Lung microvascular endothelial cell (primary cell): ENCODE results near the gene UNCX. TPM values are rescaled to one million over a fixed set of nuclear protein-coding genes. Genes with fewer than 3 reads are reported as not detected.
"Not testable (repeated sequence)": the region's sequence is repeated elsewhere in the genome, so short reads cannot be mapped to it uniquely, and the experiment has no call there.

ENCODE experiments used
- DNase-seq, 2 donors: peaks; one replicate each; pipeline versions ENCODE4 v3.0.0 to v3.0.0-alpha.2; 2010; ENCODE audit warnings: low read depth in 2 of 2
- total RNA-seq: library from RNA; depleted of rRNA; stranded (reverse); fragments of >200 nt; gene quantifications from 2 replicates; pipeline ENCODE4 v1.2.1, GENCODE V29; 2014

The UNCX gene
- total RNA-seq = not detected in 2 replicates

DNA sequence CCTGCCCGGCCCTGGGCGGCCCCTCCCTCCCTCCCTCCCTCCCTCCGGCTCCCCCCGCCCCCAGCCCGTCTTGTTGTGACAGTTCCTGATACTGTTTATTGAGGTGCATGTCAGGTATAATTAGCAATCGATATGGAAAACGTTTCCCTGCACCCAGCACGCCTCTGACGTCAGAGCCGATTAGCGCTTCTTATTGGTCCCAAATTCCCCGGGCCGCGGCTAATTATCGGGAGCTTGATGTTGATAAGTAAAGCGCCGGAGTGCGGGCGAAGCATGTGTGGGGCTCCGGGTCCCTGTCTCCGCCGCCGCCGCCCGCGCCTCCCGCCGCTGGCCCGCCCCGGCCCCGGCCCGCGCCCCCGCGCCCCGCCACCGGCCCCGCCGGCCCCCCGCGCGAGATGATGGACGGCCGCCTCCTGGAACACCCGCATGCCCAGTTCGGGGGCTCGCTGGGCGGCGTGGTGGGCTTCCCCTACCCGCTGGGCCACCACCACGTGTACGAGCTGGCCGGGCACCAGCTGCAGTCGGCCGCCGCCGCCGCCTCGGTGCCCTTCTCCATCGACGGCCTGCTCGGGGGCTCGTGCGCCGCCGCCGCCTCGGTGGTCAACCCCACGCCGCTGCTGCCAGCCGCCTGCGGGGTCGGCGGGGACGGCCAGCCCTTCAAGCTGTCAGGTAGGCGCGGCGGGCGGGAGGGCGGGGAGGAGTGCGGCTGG, at the start of gene UNCX:
Gene UNCX, plus strand, starts transcription at position 250 of the 710 bp plus-strand sequence. Its CDS starts 146 bp downstream, at position 396.
- DNase-seq = no peak

DNA sequence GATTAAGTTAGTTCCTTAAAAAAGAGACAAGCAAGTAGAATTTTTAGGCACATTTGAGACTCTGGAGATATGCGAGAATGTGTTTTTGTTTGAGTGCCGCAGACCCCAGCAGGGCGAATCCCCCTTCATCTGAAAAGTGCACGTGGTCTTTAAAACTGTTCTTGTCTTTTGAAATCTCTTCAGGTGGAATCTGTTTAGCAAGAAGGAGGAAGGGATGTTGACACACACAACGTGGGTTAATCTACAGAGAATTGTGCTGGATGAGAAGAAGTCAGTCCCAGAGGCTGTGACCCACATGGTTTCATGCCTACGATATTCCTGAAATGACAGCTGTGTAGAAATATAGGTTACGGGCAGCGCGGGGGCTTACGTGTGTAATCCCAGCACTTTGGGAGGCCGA, 45.5 kb upstream of the UNCX start:
- no peak for DNase-seq

DNA sequence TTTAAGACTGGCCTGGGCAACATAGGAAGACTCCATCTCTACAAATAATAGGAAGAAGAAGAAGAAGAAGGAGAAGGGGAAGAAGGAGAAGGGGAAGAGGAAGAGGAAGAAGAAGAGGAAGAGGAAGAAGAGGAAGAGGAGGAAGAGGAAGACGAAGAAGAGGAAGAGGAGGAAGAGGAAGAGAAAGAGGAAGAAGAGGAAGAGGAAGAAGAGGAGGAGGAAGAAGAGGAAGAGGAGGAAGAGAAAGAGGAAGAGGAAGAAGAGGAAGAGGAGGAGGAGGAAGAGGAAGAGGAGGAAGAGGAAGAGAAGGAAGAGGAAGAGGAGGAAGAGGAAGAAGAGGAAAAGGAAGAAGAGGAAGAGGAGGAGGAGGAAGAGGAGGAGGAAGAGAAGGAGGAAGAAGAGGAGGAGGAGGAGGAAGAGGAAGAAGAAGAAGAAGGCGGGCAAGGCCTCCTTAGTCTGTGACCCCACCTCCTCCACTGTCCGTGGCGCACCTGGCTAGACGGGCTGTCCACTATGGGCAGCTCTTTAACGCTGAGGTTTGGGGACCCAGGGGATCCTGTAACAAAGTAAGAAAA, 43.9 kb upstream of the UNCX start:
- DNase-seq = no peak

DNA sequence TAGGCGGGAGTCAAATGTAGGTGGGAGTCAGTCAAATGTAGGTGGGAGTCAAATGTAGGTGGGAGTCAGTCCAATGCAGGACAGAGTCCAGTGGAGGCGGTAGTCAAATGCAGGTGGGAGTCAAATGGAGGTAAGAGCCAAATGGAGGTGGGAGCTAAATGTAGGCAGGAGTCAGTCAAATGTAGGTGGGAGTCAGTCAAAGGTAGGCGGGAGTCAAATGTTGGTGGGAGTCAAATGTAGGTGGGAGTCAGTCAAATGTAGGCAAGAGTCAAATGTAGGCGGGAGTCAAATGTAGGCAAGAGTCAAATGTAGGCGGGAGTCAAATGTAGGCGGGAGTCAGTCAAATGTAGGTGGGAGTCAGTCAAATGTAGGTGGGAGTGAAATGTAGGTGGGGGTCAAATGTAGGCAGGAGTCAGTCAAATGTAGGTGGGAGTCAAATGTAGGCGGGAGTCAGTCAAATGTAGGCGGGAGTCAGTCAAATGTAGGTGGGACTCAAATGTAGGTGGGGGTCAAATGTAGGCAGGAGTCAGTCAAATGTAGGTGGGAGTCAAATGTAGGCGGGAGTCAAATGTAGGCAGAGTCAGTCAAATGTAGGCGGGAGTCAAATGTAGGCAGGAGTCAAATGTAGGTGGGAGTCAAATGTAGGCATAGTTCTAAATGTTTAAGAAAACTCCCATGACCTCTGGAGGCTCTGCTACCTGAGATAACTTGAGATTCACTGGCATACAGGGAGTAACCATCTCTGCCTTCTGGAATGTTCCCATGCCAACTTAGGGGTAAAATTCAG, 42.5 kb upstream of the UNCX start:
- DNase-seq = no peak

DNA sequence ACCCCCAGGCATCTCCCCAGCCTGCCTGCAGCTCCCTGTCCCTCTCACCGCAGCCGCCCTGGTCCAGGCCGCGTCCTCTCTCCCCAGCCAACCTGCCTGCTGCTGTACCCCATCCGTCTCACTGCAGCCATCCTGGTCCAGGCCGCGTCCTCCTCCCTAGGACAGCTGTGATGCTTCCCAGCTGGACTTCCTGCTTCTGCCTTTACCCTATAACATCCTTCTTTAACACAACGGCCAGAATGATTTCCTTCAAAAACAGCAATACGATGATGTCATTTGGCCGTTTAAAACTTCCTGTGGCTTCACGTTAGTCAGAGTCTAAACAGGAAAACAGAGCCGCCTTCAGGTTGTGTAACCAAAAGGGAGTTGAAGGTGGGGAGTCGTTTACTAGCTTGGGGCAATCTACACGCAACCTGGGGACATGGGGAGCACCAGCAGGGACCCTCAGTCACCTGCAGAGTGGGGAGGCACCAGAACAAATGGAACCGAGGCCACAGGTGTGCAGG, 40.4 kb upstream of the UNCX start:
- peak; percentile 83 to 92 for DNase-seq

DNA sequence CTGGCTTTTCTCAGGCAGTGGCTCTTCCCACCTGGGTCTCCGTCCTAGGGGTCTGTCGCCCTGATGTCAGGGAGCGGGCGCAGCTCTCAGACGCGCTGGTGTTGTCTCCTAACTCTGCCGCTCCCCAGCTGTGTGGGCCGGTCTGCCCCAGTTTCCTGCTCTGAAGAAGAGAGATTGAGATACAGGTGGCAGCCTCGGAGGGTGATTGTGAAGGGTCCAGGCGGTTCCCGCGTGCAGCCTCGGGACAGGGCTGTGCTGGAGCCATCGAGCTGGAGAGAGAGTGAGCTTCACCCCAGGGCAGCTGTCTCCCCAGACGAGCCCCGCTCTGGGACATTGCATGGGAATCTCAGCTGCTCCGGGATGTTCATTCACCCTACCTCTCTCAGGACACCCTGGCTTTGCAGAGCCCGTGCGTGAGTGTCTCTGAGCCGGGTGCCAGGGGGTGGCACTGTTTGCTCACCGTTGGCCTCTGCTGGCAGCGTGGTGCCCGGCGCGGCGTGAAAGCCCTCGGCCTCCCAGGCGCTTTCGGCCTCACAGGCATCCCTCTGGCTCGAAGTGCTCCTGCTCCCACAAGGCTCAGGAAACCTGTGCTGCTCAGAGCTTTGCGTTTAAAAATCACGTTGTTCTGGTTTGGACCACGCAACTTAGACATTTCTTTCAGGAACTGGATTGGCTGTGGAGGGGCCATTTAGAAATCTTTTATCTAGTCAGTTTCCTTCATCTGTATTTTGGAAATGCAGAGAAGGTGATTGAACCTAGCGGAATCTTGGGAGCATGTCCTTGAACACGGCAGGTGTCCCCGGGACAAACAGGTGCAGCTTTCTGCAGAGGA, 38.9 kb upstream of the UNCX start:
- DNase-seq = peak; percentile 65 to 74

DNA sequence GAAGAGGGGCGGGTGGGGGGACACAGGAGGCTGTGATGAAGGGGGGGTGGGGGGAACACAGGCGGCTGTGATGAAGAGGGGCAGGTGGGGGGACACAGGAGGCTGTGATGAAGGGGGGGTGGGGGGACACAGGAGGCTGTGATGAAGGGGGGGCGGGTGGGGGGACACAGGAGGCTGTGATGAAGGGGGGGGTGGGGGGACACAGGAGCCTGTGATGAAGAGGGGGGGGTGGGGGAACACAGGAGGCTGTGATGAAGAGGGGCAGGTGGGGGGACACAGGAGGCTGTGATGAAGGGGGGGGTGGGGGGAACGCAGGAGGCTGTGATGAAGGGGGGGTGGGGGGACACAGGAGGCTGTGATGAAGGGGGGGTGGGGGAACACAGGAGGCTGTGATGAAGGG, 36.2 kb upstream of the UNCX start:
- DNase-seq = peak in 1 of 2 donors; percentile 20

DNA sequence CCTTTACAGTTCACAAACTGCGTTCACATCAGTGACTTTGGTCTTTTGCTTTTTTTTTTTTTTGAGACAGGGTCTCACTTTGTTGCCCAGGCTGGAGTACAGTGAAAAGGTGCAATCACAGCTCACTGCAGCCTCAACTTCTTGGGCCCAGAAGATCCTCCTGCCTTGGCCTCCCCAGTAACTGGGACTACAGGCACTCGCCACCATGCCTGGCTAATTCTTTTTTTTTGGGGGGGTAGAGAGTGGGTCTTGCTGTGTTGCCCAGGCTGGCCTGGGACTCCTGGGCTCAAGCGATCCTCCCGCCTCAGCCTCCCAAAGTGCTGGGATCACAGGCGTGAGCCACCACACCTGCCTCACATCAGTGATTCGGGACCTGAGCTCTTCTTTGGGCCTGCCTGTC, 35.7 kb upstream of the UNCX start:
- no peak for DNase-seq

DNA sequence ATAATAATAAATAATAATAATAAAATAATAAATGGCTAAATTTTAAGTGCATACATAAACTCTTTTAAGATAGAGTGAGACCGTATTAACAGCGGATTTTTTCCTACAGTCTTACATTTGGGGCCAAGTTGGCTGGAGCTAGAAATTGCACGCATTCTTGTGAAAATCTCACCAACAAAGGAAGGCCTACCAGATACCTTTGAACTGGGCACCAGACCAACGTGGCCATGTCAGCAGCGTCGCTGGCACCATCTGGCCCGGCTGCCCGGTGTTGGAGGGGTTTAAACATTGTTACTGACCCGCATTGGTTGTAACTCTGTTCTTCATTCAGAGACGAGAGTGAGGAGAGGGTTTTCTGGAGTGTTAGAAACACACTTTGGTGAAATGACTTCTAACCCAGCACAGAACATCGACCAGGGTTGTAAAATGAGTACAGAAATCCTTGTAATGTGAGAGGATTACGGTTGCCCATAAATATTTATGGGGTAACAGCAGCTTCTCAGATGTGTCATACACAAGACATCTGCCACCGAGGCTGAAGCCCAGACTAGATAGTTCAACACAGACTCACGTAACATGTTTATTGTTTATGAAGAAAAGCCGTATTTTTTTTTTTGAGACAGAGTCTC, 34.6 kb upstream of the UNCX start:
- no peak for DNase-seq

DNA sequence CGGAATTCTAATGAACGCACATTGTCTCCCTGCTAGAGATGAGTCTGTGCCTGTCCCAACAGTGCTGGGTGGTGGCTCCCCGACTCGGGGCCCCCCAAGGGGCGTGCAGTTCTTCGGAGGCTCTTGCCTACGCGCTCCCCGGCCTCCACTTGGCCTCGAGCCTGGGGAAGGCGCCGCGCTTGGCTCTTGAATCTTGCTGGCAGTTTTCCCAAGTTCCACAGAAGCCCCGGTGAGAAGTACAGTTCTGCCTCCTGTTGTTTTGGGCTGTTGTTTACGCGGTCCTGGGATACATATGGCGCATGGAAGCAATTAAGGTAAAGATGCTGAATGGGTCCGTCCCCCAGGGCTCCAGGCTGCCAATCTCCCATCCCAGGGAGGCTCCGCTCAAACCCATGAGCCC, 32.6 kb upstream of the UNCX start:
- DNase-seq = no peak

DNA sequence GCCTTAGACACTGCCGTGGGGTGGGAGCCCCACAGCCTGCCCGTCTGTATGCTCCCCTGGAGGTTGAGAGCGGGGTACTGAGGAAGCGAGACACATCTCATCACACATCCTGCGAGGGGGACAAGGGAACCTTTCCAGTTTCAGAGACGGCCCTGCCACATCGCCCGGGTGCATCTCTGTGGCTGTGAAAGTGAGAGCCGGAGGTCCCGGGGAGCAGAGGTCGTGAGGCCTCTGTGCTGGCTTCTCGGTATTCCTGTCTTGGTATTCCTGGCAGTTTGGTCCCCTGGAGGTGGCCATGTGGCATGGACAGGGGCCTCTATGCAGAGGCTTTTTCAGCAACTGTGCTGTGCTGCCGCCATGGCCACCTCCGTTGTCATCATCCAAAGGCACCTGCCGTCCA, 30.8 kb upstream of the UNCX start:
- no peak for DNase-seq

DNA sequence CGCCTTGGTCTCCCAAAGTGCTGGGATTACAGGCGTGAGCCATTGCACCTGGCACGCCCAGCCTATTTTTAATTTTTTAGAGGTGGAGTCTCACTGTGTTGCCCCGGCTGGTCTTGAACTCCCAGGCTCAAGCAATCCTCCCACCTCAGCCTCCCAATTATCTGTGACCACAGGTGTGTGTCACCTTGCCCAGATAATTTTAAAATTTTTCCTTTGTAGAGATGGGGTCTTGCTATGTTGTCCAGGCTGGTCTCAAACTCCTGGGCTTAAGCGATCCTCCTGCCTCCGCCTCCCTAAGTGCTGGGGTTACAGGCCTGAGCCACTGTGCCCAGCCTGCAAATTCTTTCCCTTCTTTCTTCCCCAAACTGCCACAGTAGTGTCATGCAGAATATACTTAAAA, 29.8 kb upstream of the UNCX start:
- not testable (repeated sequence) for DNase-seq

DNA sequence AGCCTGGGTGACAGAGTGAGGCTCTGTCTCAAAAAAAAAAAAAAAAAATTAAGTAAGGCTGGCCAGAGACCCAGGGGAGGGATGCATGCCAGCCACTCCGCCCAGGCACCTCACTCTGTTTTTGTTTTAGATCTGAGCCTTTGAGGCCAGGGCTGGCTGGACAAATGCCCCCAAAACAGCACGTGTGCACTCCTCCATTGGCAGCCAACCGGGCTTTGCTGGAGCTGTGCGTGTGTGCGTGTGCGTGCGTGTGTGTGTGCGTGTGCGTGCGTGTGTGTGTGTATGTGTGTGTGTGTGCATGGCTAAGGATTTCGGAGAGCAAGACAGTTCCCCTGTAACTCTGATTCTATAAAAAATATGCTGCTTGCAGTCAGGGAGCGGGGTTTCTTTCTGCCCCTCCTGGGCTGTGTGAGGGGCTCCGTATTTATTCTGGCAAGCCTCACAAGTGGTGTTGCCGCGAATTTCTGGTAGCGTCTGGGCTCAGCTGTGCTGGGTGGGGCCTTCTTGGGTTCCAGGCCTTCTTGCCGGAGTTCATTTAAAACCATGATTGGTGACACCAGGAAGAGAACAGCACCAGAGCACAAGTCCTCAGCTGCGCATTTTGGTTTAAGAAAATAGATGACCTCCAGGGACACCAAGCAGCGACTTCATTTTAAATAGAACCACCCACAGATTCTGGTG, 28.1 kb upstream of the UNCX start:
- DNase-seq = no peak

DNA sequence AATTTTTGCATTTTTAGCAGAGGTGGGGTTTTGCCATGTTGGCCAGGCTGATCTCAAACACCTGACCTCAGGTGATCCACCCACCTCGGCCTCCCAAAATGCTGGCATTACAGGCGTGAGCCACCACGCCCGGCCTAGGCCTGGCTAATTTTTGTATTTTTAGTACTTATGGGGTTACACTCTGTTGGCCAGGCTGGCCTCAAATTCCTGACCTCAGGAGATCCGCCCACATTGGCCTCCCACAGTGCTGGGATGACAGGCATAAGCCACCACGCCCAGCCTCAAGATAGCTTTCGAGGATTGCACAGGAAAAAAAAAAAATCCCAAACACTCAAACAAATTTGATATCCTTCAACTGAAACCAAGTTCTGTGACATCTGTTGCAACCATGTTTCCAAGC, 26.9 kb upstream of the UNCX start:
- not testable (repeated sequence) for DNase-seq

DNA sequence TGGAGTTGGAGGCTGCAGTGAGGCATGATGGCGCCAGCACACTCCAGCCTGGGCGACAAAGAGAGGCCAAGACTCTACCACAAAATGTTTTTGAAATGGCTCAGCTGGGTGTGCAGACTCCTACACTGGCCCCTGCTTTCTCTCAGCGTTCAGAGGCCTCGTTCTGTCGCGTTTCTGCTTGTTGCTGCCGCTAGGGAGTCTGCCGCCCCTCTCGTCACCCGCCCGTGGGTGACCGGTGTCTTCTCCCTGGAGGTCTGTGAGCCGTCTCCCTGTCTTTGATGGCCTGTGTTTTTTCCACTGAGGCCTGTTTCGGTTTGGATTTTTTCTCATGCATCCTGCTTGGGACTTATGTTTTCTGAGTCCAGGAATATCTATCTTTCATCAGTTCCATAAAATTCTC, 23.6 kb upstream of the UNCX start:
- DNase-seq = no peak

DNA sequence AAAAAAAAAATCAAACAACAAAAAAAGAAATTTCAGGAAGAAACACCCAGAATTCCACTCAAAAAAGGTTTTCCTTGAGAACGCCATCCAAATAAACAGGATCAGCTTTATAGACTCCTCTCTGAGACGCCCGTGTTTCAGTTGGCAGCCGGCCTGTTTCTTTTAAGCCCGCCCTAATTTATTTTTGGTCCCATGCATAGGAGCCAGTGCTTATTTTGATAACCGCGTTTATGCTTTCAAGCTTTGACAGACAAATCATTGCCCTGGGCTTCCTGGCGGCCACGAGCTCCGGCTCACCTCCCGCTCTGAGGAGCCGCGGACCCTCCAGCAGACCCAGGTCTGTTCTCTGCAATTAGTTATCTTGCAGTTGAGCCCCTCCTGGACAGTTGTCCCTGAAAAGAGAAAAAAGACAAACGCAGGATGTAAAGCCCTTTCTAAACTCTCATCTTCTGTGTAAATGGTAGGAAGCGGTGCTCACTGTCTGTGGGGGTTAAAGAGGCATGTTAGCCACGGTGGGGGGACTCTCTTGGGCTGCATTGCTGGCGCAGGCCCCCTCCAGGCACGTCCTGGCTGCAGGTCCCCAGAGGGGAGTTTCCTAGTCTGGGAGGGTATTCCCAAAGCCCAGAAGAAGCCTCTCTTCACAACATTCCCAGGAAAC, 22.2 kb upstream of the UNCX start:
- no peak for DNase-seq

DNA sequence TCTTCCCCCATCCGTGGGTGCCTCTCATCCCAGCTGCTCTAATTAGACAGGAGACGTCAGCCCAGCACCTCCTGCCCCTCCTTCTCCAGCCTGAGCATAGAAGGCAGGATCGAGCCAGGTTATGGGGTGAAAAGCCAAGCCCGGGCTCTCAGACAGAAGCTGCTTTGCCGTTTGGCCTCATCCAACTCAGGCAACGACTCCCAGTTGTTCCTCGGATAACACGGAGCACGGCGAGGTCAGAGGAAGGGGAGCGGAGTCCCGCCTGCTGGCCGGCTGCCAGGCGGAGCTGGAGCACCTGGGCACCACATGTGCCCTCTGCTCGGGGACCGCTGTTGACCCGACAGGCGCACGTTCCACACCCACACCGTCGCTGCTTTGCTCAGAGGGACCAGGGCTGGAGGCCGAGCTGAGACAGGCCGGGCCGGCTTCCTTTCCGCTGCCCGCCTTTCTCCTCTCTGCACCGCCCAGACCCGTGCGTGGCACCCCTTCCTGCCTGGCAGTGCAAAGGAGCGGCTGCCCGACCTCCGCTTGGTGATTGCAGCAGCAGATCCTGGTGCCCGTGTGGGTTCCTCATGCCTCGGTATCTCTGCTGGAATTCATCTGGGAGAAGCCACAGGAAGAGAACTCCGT, 21.6 kb upstream of the UNCX start:
- no peak for DNase-seq

DNA sequence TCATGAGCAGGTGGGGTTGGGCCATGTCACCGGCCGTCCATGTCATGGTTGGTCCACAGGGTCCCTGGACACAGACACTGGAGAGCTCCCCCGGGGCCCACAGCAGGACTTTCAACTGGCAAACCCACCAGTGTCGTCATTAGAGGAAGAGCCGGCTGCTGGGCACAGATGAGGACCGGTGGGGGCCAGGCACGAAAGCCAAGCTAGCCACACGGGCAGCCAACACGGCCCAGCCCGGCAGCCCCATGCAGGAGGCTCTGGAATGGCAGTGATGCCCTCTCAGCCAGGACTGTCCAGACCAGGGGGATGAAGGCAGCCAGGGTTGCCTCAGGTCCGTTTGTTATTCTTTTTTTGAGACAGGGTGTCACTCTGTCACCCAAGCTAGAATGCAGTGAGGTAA, 21.1 kb upstream of the UNCX start:
- DNase-seq = no peak

DNA sequence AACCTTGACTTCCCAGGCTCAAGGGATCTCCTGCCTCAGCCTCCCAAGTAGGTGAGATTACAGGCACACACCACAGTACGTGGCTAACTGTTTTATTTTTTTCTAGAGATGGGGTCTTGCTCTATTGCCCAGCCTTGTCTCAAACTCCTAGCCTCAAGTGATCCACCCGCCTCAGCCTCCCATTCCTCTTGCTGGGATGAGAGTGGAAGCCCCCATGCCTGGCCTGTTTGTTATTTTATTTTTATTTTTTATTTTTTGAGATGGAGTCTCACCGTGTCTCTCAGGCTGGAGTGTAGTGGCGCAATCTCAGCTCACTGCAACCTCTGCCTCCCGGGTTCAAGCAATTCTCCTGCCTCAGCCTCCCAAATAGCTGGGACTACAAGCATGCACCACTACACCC, 20.6 kb upstream of the UNCX start:
- not testable (repeated sequence) for DNase-seq

DNA sequence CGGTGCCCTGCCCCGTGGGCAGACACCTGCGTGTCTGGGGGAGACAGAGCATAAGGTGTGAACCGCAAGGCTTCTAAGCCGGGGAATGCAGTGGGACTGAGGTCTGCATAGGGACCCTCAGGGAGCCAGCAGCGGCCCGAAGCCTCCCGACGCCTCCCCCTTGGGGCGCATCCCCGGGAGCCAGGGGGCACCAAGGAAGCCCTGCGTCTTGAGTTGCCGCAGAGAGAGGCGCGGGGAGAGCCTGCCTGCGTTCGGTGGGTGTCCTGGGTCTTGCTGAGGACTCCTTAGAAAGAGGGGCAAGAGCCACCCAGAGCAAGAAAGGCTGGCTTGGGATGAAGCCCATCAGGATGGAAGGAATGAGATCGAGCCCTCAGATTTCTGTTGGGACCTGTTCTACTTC, 18.2 kb upstream of the UNCX start:
- no peak for DNase-seq
